ENCODE measurements around the gene MAML3.

MAML3 gene

DNA sequence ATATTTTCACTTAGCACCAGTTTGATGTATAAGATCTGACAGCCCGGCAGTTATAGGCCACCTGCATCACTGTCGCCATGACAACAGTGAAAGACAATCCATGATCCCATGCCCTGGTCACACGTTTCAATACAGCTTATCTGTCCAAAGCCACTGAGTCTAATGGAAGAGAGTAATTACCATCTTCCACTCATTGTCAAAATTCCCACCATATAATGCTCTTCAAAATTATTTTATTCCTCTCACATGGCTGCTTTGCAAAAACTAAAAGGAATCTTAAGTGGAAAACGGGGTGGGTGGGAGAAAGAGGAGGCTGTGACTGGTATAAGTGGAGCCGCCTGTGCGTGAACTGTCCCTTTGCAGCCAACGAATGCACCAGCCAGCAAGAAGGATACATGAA is 44.2 kb downstream of the MAML3 start:
- H3K27ac ChIP-seq (ENCODE audit: low read length, poor library complexity, severe bottlenecking) = no peak overlapping the region
- no peak overlapping the region for H3K14ac ChIP-seq (ENCODE audit: low read length in 2 of 2)
- no peak overlapping the region for H2AFZ ChIP-seq (ENCODE audit: low read depth, low read length)
- H3K27me3 ChIP-seq (ENCODE audit: control insufficient read depth in 1 of 2, insufficient read depth in 1 of 2, low read length in 2 of 2) = no peaks in the 10 kb centered on the region
- H3K36me3 ChIP-seq (ENCODE audit: control insufficient read depth in 1 of 2, insufficient read depth in 2 of 2, low read depth in 1 of 2, low read length in 2 of 2) = no peaks in the 10 kb centered on the region
- no peak overlapping the region for H2BK5ac ChIP-seq (ENCODE audit: low read depth, low read length, poor library complexity, severe bottlenecking)
- no peak overlapping the region for H3K4me3 ChIP-seq (ENCODE audit: insufficient read depth in 1 of 2, low read depth in 1 of 2, low read length in 2 of 2)
- no peak overlapping the region for H2BK120ac ChIP-seq (ENCODE audit: low read depth, low read length)
- no peak overlapping the region for H3K18ac ChIP-seq (ENCODE audit: low read depth in 1 of 2, low read length in 2 of 2)
- H3K9me3 ChIP-seq (ENCODE audit: control insufficient read depth, low read length) = no peaks in the 10 kb centered on the region
- no peak overlapping the region for H4K8ac ChIP-seq (ENCODE audit: low read length)
- H3K79me1 ChIP-seq (replicated peaks; ENCODE audit: low read length, poor library complexity, severe bottlenecking) = peaks cover 19% of the 10 kb centered on the region
- no peak overlapping the region for H4K91ac ChIP-seq (ENCODE audit: low read length)
- no peak overlapping the region for H3K4me2 ChIP-seq (ENCODE audit: low read length, poor library complexity, severe bottlenecking)
- no peak overlapping the region for H3K23ac ChIP-seq (ENCODE audit: low read length in 2 of 2)
- no peak overlapping the region for H3K9ac ChIP-seq (ENCODE audit: low read length)
- no peaks in the 10 kb centered on the region for H3K4me1 ChIP-seq (ENCODE audit: control insufficient read depth, insufficient read depth, low read depth, low read length)
- no peak overlapping the region for H2AK5ac ChIP-seq (ENCODE audit: low read length, severe bottlenecking)
- DNase-seq = no peak
- H3K4ac ChIP-seq (ENCODE audit: low read depth in 1 of 2, low read length in 2 of 2) = no peak overlapping the region
- H2BK12ac ChIP-seq (ENCODE audit: low read length in 2 of 2) = no peak overlapping the region
- 85% methylated on average over 7 of the region's 7 CpGs for WGBS
- H2BK15ac ChIP-seq (ENCODE audit: low read depth, poor library complexity, severe bottlenecking) = no peak overlapping the region

DNA sequence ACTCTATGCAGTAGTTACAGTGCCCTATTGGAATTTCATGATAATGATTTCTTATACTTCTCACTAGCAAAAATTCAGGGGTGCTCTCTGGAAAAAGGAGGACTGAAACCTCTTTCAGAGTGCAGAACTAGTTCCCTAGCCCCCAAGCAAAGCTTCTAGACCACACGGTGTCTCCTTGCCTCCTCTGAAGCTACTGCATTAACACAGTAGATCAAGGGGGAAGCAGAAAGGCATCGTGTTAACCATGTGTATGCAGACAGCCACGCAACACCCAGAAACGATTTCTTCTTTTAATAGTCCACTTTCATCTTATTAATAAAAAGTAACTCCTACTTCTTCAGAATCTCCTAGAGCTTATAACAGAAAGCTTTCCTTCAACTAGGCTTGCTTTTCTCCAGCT is 44.7 kb downstream of the MAML3 start:
- no peak overlapping the region for H2BK120ac ChIP-seq (ENCODE audit: low read depth, low read length)
- H2BK12ac ChIP-seq (ENCODE audit: low read length in 2 of 2) = no peak overlapping the region
- no peak overlapping the region for H3K14ac ChIP-seq (ENCODE audit: low read length in 2 of 2)
- no peak overlapping the region for H4K8ac ChIP-seq (ENCODE audit: low read length)
- H2BK15ac ChIP-seq (ENCODE audit: low read depth, poor library complexity, severe bottlenecking) = no peak overlapping the region
- H3K4ac ChIP-seq (ENCODE audit: low read depth in 1 of 2, low read length in 2 of 2) = no peak overlapping the region
- H3K27me3 ChIP-seq (ENCODE audit: control insufficient read depth in 1 of 2, insufficient read depth in 1 of 2, low read length in 2 of 2) = no peaks in the 10 kb centered on the region
- no peak overlapping the region for H3K27ac ChIP-seq (ENCODE audit: low read length, poor library complexity, severe bottlenecking)
- H2AK5ac ChIP-seq (ENCODE audit: low read length, severe bottlenecking) = no peak overlapping the region
- no peaks in the 10 kb centered on the region for H3K9me3 ChIP-seq (ENCODE audit: control insufficient read depth, low read length)
- DNase-seq = no peak
- H3K4me2 ChIP-seq (ENCODE audit: low read length, poor library complexity, severe bottlenecking) = no peak overlapping the region
- H3K4me3 ChIP-seq (ENCODE audit: insufficient read depth in 1 of 2, low read depth in 1 of 2, low read length in 2 of 2) = no peak overlapping the region
- H3K79me1 ChIP-seq (replicated peaks; ENCODE audit: low read length, poor library complexity, severe bottlenecking) = peaks cover 21% of the 10 kb centered on the region
- no peak overlapping the region for H2AFZ ChIP-seq (ENCODE audit: low read depth, low read length)
- no peaks in the 10 kb centered on the region for H3K36me3 ChIP-seq (ENCODE audit: control insufficient read depth in 1 of 2, insufficient read depth in 2 of 2, low read depth in 1 of 2, low read length in 2 of 2)
- no peaks in the 10 kb centered on the region for H3K4me1 ChIP-seq (ENCODE audit: control insufficient read depth, insufficient read depth, low read depth, low read length)
- H3K9ac ChIP-seq (ENCODE audit: low read length) = no peak overlapping the region
- 92% methylated on average over 4 of the region's 4 CpGs for WGBS
- no peak overlapping the region for H4K91ac ChIP-seq (ENCODE audit: low read length)
- no peak overlapping the region for H3K23ac ChIP-seq (ENCODE audit: low read length in 2 of 2)
- H3K18ac ChIP-seq (ENCODE audit: low read depth in 1 of 2, low read length in 2 of 2) = no peak overlapping the region
- H2BK5ac ChIP-seq (ENCODE audit: low read depth, low read length, poor library complexity, severe bottlenecking) = no peak overlapping the region

DNA sequence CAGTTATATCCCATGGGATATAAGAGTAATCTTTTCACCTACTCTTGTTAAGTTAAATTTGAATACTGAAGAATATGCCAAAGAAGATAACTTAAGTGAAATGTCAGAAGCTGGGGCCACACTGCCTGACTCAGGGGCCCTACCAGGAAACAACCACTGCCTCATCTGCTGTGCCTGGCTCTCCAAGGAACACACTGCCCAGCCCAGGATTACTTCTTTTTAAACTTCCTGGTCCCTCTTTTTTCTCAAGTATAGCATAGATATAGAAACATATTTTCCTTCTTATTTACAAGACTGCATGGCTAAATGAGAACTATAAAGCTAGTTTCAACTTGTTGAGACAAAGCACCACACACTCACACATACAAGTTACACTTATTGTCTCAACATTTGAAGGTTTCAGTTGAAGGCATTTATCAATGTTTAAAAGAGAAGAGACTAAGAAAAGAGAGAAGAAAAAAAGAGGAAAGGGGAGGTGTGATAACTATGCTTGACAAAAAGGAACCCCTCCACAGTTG is 45.2 kb downstream of the MAML3 start:
- Histone ChIP-seq H3K4me3 (ENCODE audit: insufficient read depth in 1 of 2, low read depth in 1 of 2, low read length in 2 of 2) (no peak overlapping the region), H3K27me3 (ENCODE audit: control insufficient read depth in 1 of 2, insufficient read depth in 1 of 2, low read length in 2 of 2) (no peaks in the 10 kb centered on the region), H3K27ac (ENCODE audit: low read length, poor library complexity, severe bottlenecking) (no peak overlapping the region), H2AFZ (ENCODE audit: low read depth, low read length) (no peak overlapping the region), H3K18ac (ENCODE audit: low read depth in 1 of 2, low read length in 2 of 2) (no peak overlapping the region), H3K36me3 (ENCODE audit: control insufficient read depth in 1 of 2, insufficient read depth in 2 of 2, low read depth in 1 of 2, low read length in 2 of 2) (no peaks in the 10 kb centered on the region), H3K79me1 (replicated peaks; ENCODE audit: low read length, poor library complexity, severe bottlenecking) (peaks cover 18% of the 10 kb centered on the region), H4K91ac (ENCODE audit: low read length) (no peak overlapping the region), H2BK12ac (ENCODE audit: low read length in 2 of 2) (no peak overlapping the region), H4K8ac (ENCODE audit: low read length) (no peak overlapping the region), H3K14ac (ENCODE audit: low read length in 2 of 2) (no peak overlapping the region), H3K23ac (ENCODE audit: low read length in 2 of 2) (no peak overlapping the region), H2AK5ac (ENCODE audit: low read length, severe bottlenecking) (no peak overlapping the region), H3K4me2 (ENCODE audit: low read length, poor library complexity, severe bottlenecking) (no peak overlapping the region), H2BK15ac (ENCODE audit: low read depth, poor library complexity, severe bottlenecking) (no peak overlapping the region), H2BK5ac (ENCODE audit: low read depth, low read length, poor library complexity, severe bottlenecking) (no peak overlapping the region), H2BK120ac (ENCODE audit: low read depth, low read length) (no peak overlapping the region), H3K4me1 (ENCODE audit: control insufficient read depth, insufficient read depth, low read depth, low read length) (no peaks in the 10 kb centered on the region), H3K9ac (ENCODE audit: low read length) (no peak overlapping the region), H3K4ac (ENCODE audit: low read depth in 1 of 2, low read length in 2 of 2) (no peak overlapping the region), H3K9me3 (ENCODE audit: control insufficient read depth, low read length) (no peaks in the 10 kb centered on the region)
- no peak for DNase-seq

DNA sequence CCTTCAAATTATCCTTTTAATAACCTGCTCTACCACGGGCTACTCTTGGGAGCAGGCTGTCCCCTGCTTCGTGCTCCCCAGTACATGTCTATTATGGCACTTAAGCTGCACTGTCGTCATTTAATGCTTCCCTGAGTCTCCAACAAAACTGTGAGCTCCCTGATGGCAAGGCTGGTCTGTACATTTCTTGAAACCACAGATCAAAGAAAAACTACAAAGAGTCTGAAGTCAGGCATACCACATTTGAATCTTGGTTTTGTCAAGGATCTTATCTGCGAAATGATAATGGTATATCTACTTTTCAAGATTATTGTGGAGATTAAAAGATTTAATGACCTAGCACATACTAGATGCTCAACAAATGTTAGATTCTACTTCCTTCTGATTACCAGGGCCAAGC is 45.7 kb downstream of the MAML3 start:
- WGBS = 47% methylated on average over 4 of the region's 4 CpGs
- no peak overlapping the region for H3K4ac ChIP-seq (ENCODE audit: low read depth in 1 of 2, low read length in 2 of 2)

More for the DNA sequence above, 45.7 kb downstream of the MAML3 start:
- Histone ChIP-seq H3K4me2 (ENCODE audit: low read length, poor library complexity, severe bottlenecking) (no peak overlapping the region), H3K27me3 (ENCODE audit: control insufficient read depth in 1 of 2, insufficient read depth in 1 of 2, low read length in 2 of 2) (no peaks in the 10 kb centered on the region), H3K9ac (ENCODE audit: low read length) (no peak overlapping the region), H3K36me3 (ENCODE audit: control insufficient read depth in 1 of 2, insufficient read depth in 2 of 2, low read depth in 1 of 2, low read length in 2 of 2) (no peaks in the 10 kb centered on the region), H3K9me3 (ENCODE audit: control insufficient read depth, low read length) (no peaks in the 10 kb centered on the region), H2AK5ac (ENCODE audit: low read length, severe bottlenecking) (no peak overlapping the region), H3K14ac (ENCODE audit: low read length in 2 of 2) (peak overlapping the region in 1 of 2 experiments; percentile 44), H3K23ac (ENCODE audit: low read length in 2 of 2) (no peak overlapping the region), H2BK15ac (ENCODE audit: low read depth, poor library complexity, severe bottlenecking) (no peak overlapping the region), H3K4me3 (ENCODE audit: insufficient read depth in 1 of 2, low read depth in 1 of 2, low read length in 2 of 2) (no peak overlapping the region), H2BK12ac (ENCODE audit: low read length in 2 of 2) (peak overlapping the region in 1 of 2 experiments; percentile 29), H3K79me1 (replicated peaks; ENCODE audit: low read length, poor library complexity, severe bottlenecking) (peaks cover 13% of the 10 kb centered on the region), H3K27ac (ENCODE audit: low read length, poor library complexity, severe bottlenecking) (no peak overlapping the region), H4K8ac (ENCODE audit: low read length) (no peak overlapping the region), H3K4me1 (ENCODE audit: control insufficient read depth, insufficient read depth, low read depth, low read length) (peaks cover 1% of the 10 kb centered on the region), H3K18ac (ENCODE audit: low read depth in 1 of 2, low read length in 2 of 2) (no peak overlapping the region), H4K91ac (ENCODE audit: low read length) (no peak overlapping the region), H2BK120ac (ENCODE audit: low read depth, low read length) (no peak overlapping the region), H2BK5ac (ENCODE audit: low read depth, low read length, poor library complexity, severe bottlenecking) (no peak overlapping the region), H2AFZ (ENCODE audit: low read depth, low read length) (no peak overlapping the region)
- DNase-seq = no peak

Data from mesenchymal stem cell (in vitro differentiated cells and primary cell).